Vagina (tissue), 2 donors: ENCODE data around the gene RGS6.

Experiments
- POLR2A ChIP-seq, 2 donors: fragments of 450-650 bp; IDR thresholded peaks; one replicate each; pipeline ENCODE4 v1.6.1; 2017; ENCODE audit warnings: antibody characterized with exemption in 2 of 2, mild to moderate bottlenecking in 2 of 2, moderate library complexity in 2 of 2
- POLR2AphosphoS5 ChIP-seq, 2 donors: sonication (generic); formaldehyde crosslinking; IDR thresholded peaks; one replicate each; pipeline ENCODE4 v1.9.0; 2017; ENCODE audit warnings: antibody characterized with exemption in 2 of 2, mild to moderate bottlenecking in 2 of 2, low read depth in 1 of 2; ENCODE audit not compliant: insufficient read depth in 1 of 2

GRCh38 chr14:72027061-72027460, 94.8 kb downstream of the RGS6 start:
- no peak for TF ChIP-seq POLR2A (IDR thresholded peaks at IDR 0.05)
- no peak for TF ChIP-seq POLR2AphosphoS5 (IDR thresholded peaks at IDR 0.05; ENCODE audit: insufficient read depth in 1 of 2, low read depth in 1 of 2)
